ENCODE results near the gene CNOT3. TPM values are rescaled to one million over a fixed set of nuclear protein-coding genes. Genes with fewer than 3 reads are reported as not detected.

CNOT3 gene
- total RNA-seq, 1 experiment from 2014 or later, result 91.2 TPM

DNA sequence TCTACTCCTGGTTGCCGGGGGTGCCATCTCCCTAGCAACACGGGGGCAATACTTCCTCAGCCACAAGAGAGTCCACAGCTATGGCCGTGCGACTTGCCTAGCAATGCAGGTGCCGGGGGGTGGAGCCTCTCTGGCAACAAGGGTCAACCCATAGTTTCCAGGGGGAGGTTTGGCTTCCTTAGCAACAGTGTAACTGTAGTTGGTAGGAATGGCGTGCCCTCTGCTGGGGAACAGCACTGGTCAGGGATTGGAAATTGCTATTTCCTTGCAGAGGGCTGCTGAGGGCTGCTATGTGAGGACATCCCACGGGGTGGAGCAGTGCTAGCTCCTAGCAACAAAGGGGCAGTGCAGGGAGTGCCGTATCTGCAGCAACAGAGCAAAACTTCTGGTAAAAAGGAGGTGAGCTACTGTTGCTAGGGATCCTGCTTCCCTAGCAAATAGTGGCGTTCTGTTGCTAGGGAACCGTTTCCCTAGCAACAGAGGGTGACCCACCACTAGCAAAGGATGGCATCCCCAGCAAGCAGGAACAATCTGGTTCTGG, 42.4 kb downstream of the CNOT3 start:
- DNase-seq, result peak; percentile 98
- Histone ChIP-seq H3K79me2 (ENCODE audit: insufficient read depth, low read length) (no peaks in the 10 kb centered on the region), H2BK12ac (ENCODE audit: insufficient read length, low read depth, low read length) (no peak overlapping the region), H4K5ac (ENCODE audit: insufficient read length, low read depth, low read length) (no peak overlapping the region), H3K27me3 (ENCODE audit: insufficient read depth, low read length) (no peaks in the 10 kb centered on the region), H3K23me2 (ENCODE audit: insufficient read length, low read depth, low read length, poor library complexity, severe bottlenecking) (no peaks in the 10 kb centered on the region), H2BK120ac (ENCODE audit: low read depth, low read length, poor library complexity, severe bottlenecking) (no peak overlapping the region), H4K91ac (ENCODE audit: insufficient read length, low read depth, low read length) (no peak overlapping the region), H3K56ac (ENCODE audit: insufficient read length, low read depth, low read length) (no peak overlapping the region), H3K79me1 (ENCODE audit: insufficient read depth, low read depth, low read length, poor library complexity, severe bottlenecking) (no peaks in the 10 kb centered on the region), H3K4me1 (ENCODE audit: insufficient read depth, low read length) (no peaks in the 10 kb centered on the region), H3K18ac (ENCODE audit: insufficient read length, low read depth, low read length) (no peak overlapping the region), H4K20me1 (ENCODE audit: control insufficient read depth, insufficient read depth, insufficient read length) (no peaks in the 10 kb centered on the region), H2BK5ac (ENCODE audit: insufficient read length, low read length) (no peak overlapping the region), H3T11ph (ENCODE audit: low read length) (no peak overlapping the region), H3K9ac (ENCODE audit: extremely low read depth, insufficient read length, low read length) (no peak overlapping the region), H3K9me3 (ENCODE audit: control insufficient read depth, low read depth, low read length) (no peaks in the 10 kb centered on the region), H3K14ac (ENCODE audit: insufficient read depth, low read length) (no peak overlapping the region), H3K4ac (ENCODE audit: low read depth, low read length) (no peak overlapping the region), H4K8ac (replicated peaks; ENCODE audit: insufficient read length, low read depth, low read length) (no peak overlapping the region), H3K4me2 (ENCODE audit: insufficient read depth, insufficient read length, low read length) (no peak overlapping the region), H2BK20ac (ENCODE audit: low read depth, low read length, poor library complexity, severe bottlenecking) (no peak overlapping the region), H2BK15ac (ENCODE audit: low read depth, low read length) (no peak overlapping the region), H2AK5ac (ENCODE audit: insufficient read length, low read length) (no peak overlapping the region), H2AFZ (ENCODE audit: low read length) (no peak overlapping the region), H3K23ac (ENCODE audit: insufficient read length, low read depth, low read length) (no peak overlapping the region), H3K27ac (ENCODE audit: insufficient read length, low read depth, low read length) (no peak overlapping the region)
- no CpG with 5 or more reads among the region's 10 CpGs for WGBS (ENCODE audit: extremely low coverage, insufficient read length, low lambda C conversion rate)
- H3K9me3 Mint-ChIP-seq, result no peaks in the 10 kb centered on the region; a peak in 1 of 5 replicates
- H3K27ac Mint-ChIP-seq, result peak overlapping the region in 2 of 3 experiments; percentile 64 to 72; a peak in 3 of 7 replicates
- H3K4me3 Mint-ChIP-seq, result peak overlapping the region in 1 of 2 experiments; percentile 65; a peak in 2 of 5 replicates
- H3K36me3 Mint-ChIP-seq (ENCODE audit: insufficient read depth in 1 of 3, low read depth in 3 of 3), result peaks cover 22 to 46% (median 34%) of the 10 kb centered on the region in 3 experiments; a peak in 6 of 7 replicates
- H3K4me1 Mint-ChIP-seq, result peaks cover 0 to 11% of the 10 kb centered on the region in 2 experiments; a peak in 2 of 4 replicates
- TF ChIP-seq, protein P1, sequence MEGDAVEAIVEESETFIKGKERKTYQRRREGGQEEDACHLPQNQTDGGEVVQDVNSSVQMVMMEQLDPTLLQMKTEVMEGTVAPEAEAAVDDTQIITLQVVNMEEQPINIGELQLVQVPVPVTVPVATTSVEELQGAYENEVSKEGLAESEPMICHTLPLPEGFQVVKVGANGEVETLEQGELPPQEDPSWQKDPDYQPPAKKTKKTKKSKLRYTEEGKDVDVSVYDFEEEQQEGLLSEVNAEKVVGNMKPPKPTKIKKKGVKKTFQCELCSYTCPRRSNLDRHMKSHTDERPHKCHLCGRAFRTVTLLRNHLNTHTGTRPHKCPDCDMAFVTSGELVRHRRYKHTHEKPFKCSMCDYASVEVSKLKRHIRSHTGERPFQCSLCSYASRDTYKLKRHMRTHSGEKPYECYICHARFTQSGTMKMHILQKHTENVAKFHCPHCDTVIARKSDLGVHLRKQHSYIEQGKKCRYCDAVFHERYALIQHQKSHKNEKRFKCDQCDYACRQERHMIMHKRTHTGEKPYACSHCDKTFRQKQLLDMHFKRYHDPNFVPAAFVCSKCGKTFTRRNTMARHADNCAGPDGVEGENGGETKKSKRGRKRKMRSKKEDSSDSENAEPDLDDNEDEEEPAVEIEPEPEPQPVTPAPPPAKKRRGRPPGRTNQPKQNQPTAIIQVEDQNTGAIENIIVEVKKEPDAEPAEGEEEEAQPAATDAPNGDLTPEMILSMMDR (conservative IDR thresholded peaks at IDR 0.05), result peak; percentile 75
- H3K27me3 Mint-ChIP-seq (ENCODE audit: low read depth), result no peaks in the 10 kb centered on the region

All from H9 (cell line).